ENCODE data around the gene UFSP1.

DNA sequence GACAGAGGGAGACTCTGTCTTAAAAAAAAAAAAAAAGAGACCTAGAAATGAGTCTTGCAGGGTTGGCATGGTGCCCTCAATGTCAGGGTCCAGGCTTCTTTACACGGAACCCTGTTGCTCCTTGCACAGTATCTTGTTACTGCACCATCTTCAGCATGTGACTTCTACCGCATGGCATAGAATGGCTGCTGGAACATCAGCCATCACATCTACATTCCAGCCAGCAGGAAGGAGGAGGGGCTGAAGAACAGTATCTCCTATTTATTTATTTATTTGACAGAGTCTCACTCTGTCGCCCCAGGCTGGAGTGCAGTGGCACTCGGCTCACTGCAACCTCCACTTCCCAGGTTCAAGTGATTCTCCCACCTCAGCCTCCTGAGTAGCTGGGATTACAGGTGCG, 9.9 kb upstream of the UFSP1 start:
- TF ChIP-seq ZNF260 (CRISPR knock-in tag; IDR thresholded peaks at IDR 0.05; ENCODE audit: borderline replicate concordance, low read depth) (no peak), SMC3 (IDR thresholded peaks at IDR 0.05; ENCODE audit: low read length) (no peak), KMT2A (CRISPR knock-in tag; IDR thresholded peaks at IDR 0.05) (no peak), PRPF4 (IDR thresholded peaks at IDR 0.05; ENCODE audit: low read depth, low read length, poor library complexity, severe bottlenecking) (no peak), ZNF496 (CRISPR knock-in tag; IDR thresholded peaks at IDR 0.05; ENCODE audit: insufficient replicate concordance) (no peak), CHD2 (IDR thresholded peaks at IDR 0.05; ENCODE audit: low read depth, low read length) (no peak), ZNF484 (CRISPR knock-in tag; IDR thresholded peaks at IDR 0.05; ENCODE audit: borderline replicate concordance, low read depth) (no peak), ZBTB1 (CRISPR knock-in tag; IDR thresholded peaks at IDR 0.05; ENCODE audit: borderline replicate concordance) (no peak), ZFP62 (CRISPR knock-in tag; IDR thresholded peaks at IDR 0.05) (no peak)
- TF ChIP-seq, protein P1, sequence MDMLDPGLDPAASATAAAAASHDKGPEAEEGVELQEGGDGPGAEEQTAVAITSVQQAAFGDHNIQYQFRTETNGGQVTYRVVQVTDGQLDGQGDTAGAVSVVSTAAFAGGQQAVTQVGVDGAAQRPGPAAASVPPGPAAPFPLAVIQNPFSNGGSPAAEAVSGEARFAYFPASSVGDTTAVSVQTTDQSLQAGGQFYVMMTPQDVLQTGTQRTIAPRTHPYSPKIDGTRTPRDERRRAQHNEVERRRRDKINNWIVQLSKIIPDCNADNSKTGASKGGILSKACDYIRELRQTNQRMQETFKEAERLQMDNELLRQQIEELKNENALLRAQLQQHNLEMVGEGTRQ (IDR thresholded peaks at IDR 0.05; ENCODE audit: low read depth, low read length): no peak
- TF ChIP-seq, protein P1 (CRISPR knock-in tag; IDR thresholded peaks at IDR 0.05; ENCODE audit: borderline replicate concordance): no peak
- TF ChIP-seq, protein P2, sequence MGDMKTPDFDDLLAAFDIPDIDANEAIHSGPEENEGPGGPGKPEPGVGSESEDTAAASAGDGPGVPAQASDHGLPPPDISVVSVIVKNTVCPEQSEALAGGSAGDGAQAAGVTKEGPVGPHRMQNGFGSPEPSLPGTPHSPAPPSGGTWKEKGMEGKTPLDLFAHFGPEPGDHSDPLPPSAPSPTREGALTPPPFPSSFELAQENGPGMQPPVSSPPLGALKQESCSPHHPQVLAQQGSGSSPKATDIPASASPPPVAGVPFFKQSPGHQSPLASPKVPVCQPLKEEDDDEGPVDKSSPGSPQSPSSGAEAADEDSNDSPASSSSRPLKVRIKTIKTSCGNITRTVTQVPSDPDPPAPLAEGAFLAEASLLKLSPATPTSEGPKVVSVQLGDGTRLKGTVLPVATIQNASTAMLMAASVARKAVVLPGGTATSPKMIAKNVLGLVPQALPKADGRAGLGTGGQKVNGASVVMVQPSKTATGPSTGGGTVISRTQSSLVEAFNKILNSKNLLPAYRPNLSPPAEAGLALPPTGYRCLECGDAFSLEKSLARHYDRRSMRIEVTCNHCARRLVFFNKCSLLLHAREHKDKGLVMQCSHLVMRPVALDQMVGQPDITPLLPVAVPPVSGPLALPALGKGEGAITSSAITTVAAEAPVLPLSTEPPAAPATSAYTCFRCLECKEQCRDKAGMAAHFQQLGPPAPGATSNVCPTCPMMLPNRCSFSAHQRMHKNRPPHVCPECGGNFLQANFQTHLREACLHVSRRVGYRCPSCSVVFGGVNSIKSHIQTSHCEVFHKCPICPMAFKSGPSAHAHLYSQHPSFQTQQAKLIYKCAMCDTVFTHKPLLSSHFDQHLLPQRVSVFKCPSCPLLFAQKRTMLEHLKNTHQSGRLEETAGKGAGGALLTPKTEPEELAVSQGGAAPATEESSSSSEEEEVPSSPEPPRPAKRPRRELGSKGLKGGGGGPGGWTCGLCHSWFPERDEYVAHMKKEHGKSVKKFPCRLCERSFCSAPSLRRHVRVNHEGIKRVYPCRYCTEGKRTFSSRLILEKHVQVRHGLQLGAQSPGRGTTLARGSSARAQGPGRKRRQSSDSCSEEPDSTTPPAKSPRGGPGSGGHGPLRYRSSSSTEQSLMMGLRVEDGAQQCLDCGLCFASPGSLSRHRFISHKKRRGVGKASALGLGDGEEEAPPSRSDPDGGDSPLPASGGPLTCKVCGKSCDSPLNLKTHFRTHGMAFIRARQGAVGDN (CRISPR knock-in tag; IDR thresholded peaks at IDR 0.05): no peak
- TF ChIP-seq, protein P3, sequence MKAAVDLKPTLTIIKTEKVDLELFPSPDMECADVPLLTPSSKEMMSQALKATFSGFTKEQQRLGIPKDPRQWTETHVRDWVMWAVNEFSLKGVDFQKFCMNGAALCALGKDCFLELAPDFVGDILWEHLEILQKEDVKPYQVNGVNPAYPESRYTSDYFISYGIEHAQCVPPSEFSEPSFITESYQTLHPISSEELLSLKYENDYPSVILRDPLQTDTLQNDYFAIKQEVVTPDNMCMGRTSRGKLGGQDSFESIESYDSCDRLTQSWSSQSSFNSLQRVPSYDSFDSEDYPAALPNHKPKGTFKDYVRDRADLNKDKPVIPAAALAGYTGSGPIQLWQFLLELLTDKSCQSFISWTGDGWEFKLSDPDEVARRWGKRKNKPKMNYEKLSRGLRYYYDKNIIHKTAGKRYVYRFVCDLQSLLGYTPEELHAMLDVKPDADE (CRISPR knock-in tag; IDR thresholded peaks at IDR 0.05): no peak
- TF ChIP-seq, protein P4, sequence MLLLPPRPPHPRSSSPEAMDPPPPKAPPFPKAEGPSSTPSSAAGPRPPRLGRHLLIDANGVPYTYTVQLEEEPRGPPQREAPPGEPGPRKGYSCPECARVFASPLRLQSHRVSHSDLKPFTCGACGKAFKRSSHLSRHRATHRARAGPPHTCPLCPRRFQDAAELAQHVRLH (CRISPR knock-in tag; IDR thresholded peaks at IDR 0.05; ENCODE audit: borderline replicate concordance, low read depth): no peak
- TF ChIP-seq, protein P5, sequence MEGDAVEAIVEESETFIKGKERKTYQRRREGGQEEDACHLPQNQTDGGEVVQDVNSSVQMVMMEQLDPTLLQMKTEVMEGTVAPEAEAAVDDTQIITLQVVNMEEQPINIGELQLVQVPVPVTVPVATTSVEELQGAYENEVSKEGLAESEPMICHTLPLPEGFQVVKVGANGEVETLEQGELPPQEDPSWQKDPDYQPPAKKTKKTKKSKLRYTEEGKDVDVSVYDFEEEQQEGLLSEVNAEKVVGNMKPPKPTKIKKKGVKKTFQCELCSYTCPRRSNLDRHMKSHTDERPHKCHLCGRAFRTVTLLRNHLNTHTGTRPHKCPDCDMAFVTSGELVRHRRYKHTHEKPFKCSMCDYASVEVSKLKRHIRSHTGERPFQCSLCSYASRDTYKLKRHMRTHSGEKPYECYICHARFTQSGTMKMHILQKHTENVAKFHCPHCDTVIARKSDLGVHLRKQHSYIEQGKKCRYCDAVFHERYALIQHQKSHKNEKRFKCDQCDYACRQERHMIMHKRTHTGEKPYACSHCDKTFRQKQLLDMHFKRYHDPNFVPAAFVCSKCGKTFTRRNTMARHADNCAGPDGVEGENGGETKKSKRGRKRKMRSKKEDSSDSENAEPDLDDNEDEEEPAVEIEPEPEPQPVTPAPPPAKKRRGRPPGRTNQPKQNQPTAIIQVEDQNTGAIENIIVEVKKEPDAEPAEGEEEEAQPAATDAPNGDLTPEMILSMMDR (CRISPR knock-in tag; IDR thresholded peaks at IDR 0.05): no peak

Measured in HepG2 (cell line).